HG03175 (cell line): ENCODE results near the gene IL34.
"Not testable (repeated sequence)": the region's sequence is repeated elsewhere in the genome, so short reads cannot be mapped to it uniquely, and the experiment has no call there.

Experiments
- ATAC-seq: cut with Tn5 transposase; IDR thresholded peaks from one replicate; pipeline ENCODE4 v1.9.1; 2021; ENCODE audit warnings: mild to moderate bottlenecking, moderate library complexity; ENCODE audit not compliant: unreplicated experiment

IL34 gene

GRCh38 chr16:70646260-70647241 is at the start of gene IL34:
Gene IL34, plus strand, starts transcription at chr16:70646559. Its CDS starts 389 bp downstream, at chr16:70646948.
- no peak for ATAC-seq

GRCh38 chr16:70597135-70597835 is 49.1 kb upstream of the IL34 start:
- no peak for ATAC-seq

GRCh38 chr16:70598937-70599503 is 47.3 kb upstream of the IL34 start:
- ATAC-seq: no peak

GRCh38 chr16:70600730-70601129 is 45.6 kb upstream of the IL34 start:
- no peak for ATAC-seq

- ATAC-seq: no peak
These were observed 44.5 kb upstream of the IL34 start for GRCh38 chr16:70601576-70602575.

GRCh38 chr16:70602831-70603230 is 43.5 kb upstream of the IL34 start:
- ATAC-seq: no peak

GRCh38 chr16:70604407-70605282 is 41.7 kb upstream of the IL34 start:
- no peak for ATAC-seq

- ATAC-seq: no peak
These were observed 41.1 kb upstream of the IL34 start for GRCh38 chr16:70605283-70605657.

GRCh38 chr16:70608521-70608920 is 37.8 kb upstream of the IL34 start:
- no peak for ATAC-seq

GRCh38 chr16:70610273-70611223 is 35.8 kb upstream of the IL34 start:
- ATAC-seq: no peak

GRCh38 chr16:70611224-70611598 is 35.1 kb upstream of the IL34 start:
- no peak for ATAC-seq

- no peak for ATAC-seq
These were observed 34.5 kb upstream of the IL34 start for GRCh38 chr16:70611785-70612303.

GRCh38 chr16:70612931-70613330 is 33.4 kb upstream of the IL34 start:
- no peak for ATAC-seq

- no peak for ATAC-seq
These were observed 32.0 kb upstream of the IL34 start for GRCh38 chr16:70614208-70614951.

GRCh38 chr16:70615945-70616344 is 30.4 kb upstream of the IL34 start:
- ATAC-seq: no peak

GRCh38 chr16:70621864-70622263 is 24.5 kb upstream of the IL34 start:
- ATAC-seq: not testable (repeated sequence)

GRCh38 chr16:70627696-70628095 is 18.7 kb upstream of the IL34 start:
- no peak for ATAC-seq
